Measurements from ENCODE around the gene TECTA. TPM values are rescaled to one million over a fixed set of nuclear protein-coding genes. Genes with fewer than 3 reads are reported as not detected.

Gene TECTA
- total RNA-seq, 1 donor: 0.72 TPM

- peaks cover 8% of the 10 kb centered on the region for H3K27me3 ChIP-seq (ENCODE audit: insufficient read depth, low read length)
- no peaks in the 10 kb centered on the region for H3K79me2 ChIP-seq (ENCODE audit: insufficient read depth, low read length)
- H3K4me3 ChIP-seq (ENCODE audit: insufficient read depth, low read length): no peak overlapping the region
- no peak overlapping the region for H2AFZ ChIP-seq (ENCODE audit: low read length)
- no peak overlapping the region for H3K27ac ChIP-seq (ENCODE audit: low read depth, low read length)
- no peaks in the 10 kb centered on the region for H4K20me1 ChIP-seq (ENCODE audit: insufficient read depth, low read length)
- no peaks in the 10 kb centered on the region for H3K36me3 ChIP-seq (ENCODE audit: insufficient read depth, low read length)
- H3K4me1 ChIP-seq (ENCODE audit: insufficient read depth, low read length): no peaks in the 10 kb centered on the region
- H3K4me2 ChIP-seq (ENCODE audit: insufficient read depth, low read length): no peak overlapping the region
- H3K9me3 ChIP-seq (ENCODE audit: low read depth, low read length): no peaks in the 10 kb centered on the region
- DNase-seq (ENCODE audit: insufficient read length, low spot score, missing footprints): no peak
- TF ChIP-seq CTCF (IDR thresholded peaks at IDR 0.05; ENCODE audit: extremely low read depth, low read depth, low read length): no peak
Observed at GRCh38 chr11:121213362-121213893, 112.4 kb downstream of the TECTA start.

GRCh38 chr11:121214861-121215260 lies 113.8 kb downstream of the TECTA start:
- no peak for TF ChIP-seq CTCF (IDR thresholded peaks at IDR 0.05; ENCODE audit: extremely low read depth, low read depth, low read length)
- Histone ChIP-seq H3K4me2 (ENCODE audit: insufficient read depth, low read length) (no peak overlapping the region), H3K4me3 (ENCODE audit: insufficient read depth, low read length) (no peak overlapping the region), H3K4me1 (ENCODE audit: insufficient read depth, low read length) (no peaks in the 10 kb centered on the region), H2AFZ (ENCODE audit: low read length) (no peak overlapping the region), H3K79me2 (ENCODE audit: insufficient read depth, low read length) (no peaks in the 10 kb centered on the region), H3K9me3 (ENCODE audit: low read depth, low read length) (no peaks in the 10 kb centered on the region), H3K27ac (ENCODE audit: low read depth, low read length) (no peak overlapping the region), H3K36me3 (ENCODE audit: insufficient read depth, low read length) (no peaks in the 10 kb centered on the region), H4K20me1 (ENCODE audit: insufficient read depth, low read length) (no peaks in the 10 kb centered on the region), H3K27me3 (ENCODE audit: insufficient read depth, low read length) (peaks cover 11% of the 10 kb centered on the region)
- DNase-seq (ENCODE audit: insufficient read length, low spot score, missing footprints): no peak

GRCh38 chr11:121221496-121222200 lies 120.6 kb downstream of the TECTA start:
- no peak overlapping the region for H2AFZ ChIP-seq (ENCODE audit: low read length)
- H3K36me3 ChIP-seq (ENCODE audit: insufficient read depth, low read length): no peaks in the 10 kb centered on the region
- no peaks in the 10 kb centered on the region for H4K20me1 ChIP-seq (ENCODE audit: insufficient read depth, low read length)
- no peak for DNase-seq (ENCODE audit: insufficient read length, low spot score, missing footprints)
- H3K79me2 ChIP-seq (ENCODE audit: insufficient read depth, low read length): no peaks in the 10 kb centered on the region
- H3K4me2 ChIP-seq (ENCODE audit: insufficient read depth, low read length): no peak overlapping the region
- peaks cover 11% of the 10 kb centered on the region for H3K27me3 ChIP-seq (ENCODE audit: insufficient read depth, low read length)
- H3K4me3 ChIP-seq (ENCODE audit: insufficient read depth, low read length): no peak overlapping the region
- H3K4me1 ChIP-seq (ENCODE audit: insufficient read depth, low read length): no peaks in the 10 kb centered on the region
- H3K27ac ChIP-seq (ENCODE audit: low read depth, low read length): no peak overlapping the region
- TF ChIP-seq CTCF (IDR thresholded peaks at IDR 0.05; ENCODE audit: extremely low read depth, low read depth, low read length): no peak
- H3K9me3 ChIP-seq (ENCODE audit: low read depth, low read length): no peaks in the 10 kb centered on the region

GRCh38 chr11:121223161-121223560 lies 122.1 kb downstream of the TECTA start:
- Histone ChIP-seq H3K27me3 (ENCODE audit: insufficient read depth, low read length) (peaks cover 9% of the 10 kb centered on the region), H2AFZ (ENCODE audit: low read length) (no peak overlapping the region), H3K4me1 (ENCODE audit: insufficient read depth, low read length) (no peaks in the 10 kb centered on the region), H3K4me2 (ENCODE audit: insufficient read depth, low read length) (no peak overlapping the region), H3K36me3 (ENCODE audit: insufficient read depth, low read length) (no peaks in the 10 kb centered on the region), H3K9me3 (ENCODE audit: low read depth, low read length) (no peaks in the 10 kb centered on the region), H3K27ac (ENCODE audit: low read depth, low read length) (no peak overlapping the region), H3K79me2 (ENCODE audit: insufficient read depth, low read length) (no peaks in the 10 kb centered on the region), H4K20me1 (ENCODE audit: insufficient read depth, low read length) (no peaks in the 10 kb centered on the region), H3K4me3 (ENCODE audit: insufficient read depth, low read length) (no peak overlapping the region)
- TF ChIP-seq CTCF (IDR thresholded peaks at IDR 0.05; ENCODE audit: extremely low read depth, low read depth, low read length): no peak
- DNase-seq (ENCODE audit: insufficient read length, low spot score, missing footprints): no peak

All from osteoblast (primary cell).